Neural cell (in vitro differentiated cells): Measurements from ENCODE around the gene RAB3IP.

Experiments
- EZH2 ChIP-seq: fragments of 200-600, 300-800 bp; shearing (Covaris generic), sonication (generic); IDR thresholded peaks from 2 replicates; pipeline ENCODE4 v1.6.1; 2014; ENCODE audit warnings: antibody characterized with exemption, low read length, borderline replicate concordance, mild to moderate bottlenecking; ENCODE audit not compliant: insufficient read depth, poor library complexity, severe bottlenecking
- POLR2AphosphoS5 ChIP-seq: IDR thresholded peaks from 2 replicates; pipeline ENCODE4 v1.6.1; 2012
- RAD21 ChIP-seq: fragments of 450-650 bp; conservative IDR thresholded peaks from 2 replicates; pipeline ENCODE4 v1.6.1; 2014; ENCODE audit warnings: antibody characterized with exemption, mild to moderate bottlenecking, moderate library complexity
- TF ChIP-seq, protein P1 (sequence below): fragments of 450-650 bp; IDR thresholded peaks from 2 replicates; pipeline ENCODE4 v1.5.1; 2014; ENCODE audit warnings: antibody characterized with exemption, mild to moderate bottlenecking, moderate library complexity; ENCODE audit not compliant: poor library complexity, severe bottlenecking
- TF ChIP-seq, protein P2 (sequence below): IDR thresholded peaks from 2 replicates; pipeline ENCODE4 v1.6.1; 2012; ENCODE audit warnings: borderline replicate concordance

DNA sequence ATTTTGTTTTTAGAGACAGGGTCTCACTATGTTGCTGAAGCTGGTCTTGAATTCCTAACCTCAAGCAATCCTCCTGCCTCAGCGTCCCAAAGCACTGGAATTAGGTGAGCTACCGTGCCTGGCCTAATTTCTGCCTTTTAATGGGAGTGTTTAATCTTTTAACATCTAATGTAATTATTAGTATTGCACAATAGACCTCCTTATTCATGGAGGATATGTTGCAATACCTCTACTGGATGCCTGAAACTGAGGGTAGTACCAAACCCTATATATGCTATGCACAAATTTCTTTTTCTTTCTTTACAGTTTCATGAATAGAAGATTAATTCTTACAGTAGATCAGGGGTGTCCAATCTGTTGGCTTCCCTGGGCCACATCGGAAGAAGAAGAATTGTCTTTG is 134.1 kb downstream of the RAB3IP start:
- TF ChIP-seq, protein P1, sequence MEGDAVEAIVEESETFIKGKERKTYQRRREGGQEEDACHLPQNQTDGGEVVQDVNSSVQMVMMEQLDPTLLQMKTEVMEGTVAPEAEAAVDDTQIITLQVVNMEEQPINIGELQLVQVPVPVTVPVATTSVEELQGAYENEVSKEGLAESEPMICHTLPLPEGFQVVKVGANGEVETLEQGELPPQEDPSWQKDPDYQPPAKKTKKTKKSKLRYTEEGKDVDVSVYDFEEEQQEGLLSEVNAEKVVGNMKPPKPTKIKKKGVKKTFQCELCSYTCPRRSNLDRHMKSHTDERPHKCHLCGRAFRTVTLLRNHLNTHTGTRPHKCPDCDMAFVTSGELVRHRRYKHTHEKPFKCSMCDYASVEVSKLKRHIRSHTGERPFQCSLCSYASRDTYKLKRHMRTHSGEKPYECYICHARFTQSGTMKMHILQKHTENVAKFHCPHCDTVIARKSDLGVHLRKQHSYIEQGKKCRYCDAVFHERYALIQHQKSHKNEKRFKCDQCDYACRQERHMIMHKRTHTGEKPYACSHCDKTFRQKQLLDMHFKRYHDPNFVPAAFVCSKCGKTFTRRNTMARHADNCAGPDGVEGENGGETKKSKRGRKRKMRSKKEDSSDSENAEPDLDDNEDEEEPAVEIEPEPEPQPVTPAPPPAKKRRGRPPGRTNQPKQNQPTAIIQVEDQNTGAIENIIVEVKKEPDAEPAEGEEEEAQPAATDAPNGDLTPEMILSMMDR = no peak
- TF ChIP-seq RAD21 (no peak), EZH2 (no peak), POLR2AphosphoS5 (no peak)
- TF ChIP-seq, protein P2, sequence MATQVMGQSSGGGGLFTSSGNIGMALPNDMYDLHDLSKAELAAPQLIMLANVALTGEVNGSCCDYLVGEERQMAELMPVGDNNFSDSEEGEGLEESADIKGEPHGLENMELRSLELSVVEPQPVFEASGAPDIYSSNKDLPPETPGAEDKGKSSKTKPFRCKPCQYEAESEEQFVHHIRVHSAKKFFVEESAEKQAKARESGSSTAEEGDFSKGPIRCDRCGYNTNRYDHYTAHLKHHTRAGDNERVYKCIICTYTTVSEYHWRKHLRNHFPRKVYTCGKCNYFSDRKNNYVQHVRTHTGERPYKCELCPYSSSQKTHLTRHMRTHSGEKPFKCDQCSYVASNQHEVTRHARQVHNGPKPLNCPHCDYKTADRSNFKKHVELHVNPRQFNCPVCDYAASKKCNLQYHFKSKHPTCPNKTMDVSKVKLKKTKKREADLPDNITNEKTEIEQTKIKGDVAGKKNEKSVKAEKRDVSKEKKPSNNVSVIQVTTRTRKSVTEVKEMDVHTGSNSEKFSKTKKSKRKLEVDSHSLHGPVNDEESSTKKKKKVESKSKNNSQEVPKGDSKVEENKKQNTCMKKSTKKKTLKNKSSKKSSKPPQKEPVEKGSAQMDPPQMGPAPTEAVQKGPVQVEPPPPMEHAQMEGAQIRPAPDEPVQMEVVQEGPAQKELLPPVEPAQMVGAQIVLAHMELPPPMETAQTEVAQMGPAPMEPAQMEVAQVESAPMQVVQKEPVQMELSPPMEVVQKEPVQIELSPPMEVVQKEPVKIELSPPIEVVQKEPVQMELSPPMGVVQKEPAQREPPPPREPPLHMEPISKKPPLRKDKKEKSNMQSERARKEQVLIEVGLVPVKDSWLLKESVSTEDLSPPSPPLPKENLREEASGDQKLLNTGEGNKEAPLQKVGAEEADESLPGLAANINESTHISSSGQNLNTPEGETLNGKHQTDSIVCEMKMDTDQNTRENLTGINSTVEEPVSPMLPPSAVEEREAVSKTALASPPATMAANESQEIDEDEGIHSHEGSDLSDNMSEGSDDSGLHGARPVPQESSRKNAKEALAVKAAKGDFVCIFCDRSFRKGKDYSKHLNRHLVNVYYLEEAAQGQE = no peak
